HG02571 (cell line): ENCODE measurements around the gene ADGRG7.
"Not testable (repeated sequence)": the region's sequence is repeated elsewhere in the genome, so short reads cannot be mapped to it uniquely, and the experiment has no call there.

ENCODE experiments used
- ATAC-seq: cut with Tn5 transposase; IDR thresholded peaks from one replicate; pipeline ENCODE4 v1.9.1; 2021; ENCODE audit warnings: mild to moderate bottlenecking, moderate library complexity; ENCODE audit not compliant: unreplicated experiment

The ADGRG7 gene

DNA sequence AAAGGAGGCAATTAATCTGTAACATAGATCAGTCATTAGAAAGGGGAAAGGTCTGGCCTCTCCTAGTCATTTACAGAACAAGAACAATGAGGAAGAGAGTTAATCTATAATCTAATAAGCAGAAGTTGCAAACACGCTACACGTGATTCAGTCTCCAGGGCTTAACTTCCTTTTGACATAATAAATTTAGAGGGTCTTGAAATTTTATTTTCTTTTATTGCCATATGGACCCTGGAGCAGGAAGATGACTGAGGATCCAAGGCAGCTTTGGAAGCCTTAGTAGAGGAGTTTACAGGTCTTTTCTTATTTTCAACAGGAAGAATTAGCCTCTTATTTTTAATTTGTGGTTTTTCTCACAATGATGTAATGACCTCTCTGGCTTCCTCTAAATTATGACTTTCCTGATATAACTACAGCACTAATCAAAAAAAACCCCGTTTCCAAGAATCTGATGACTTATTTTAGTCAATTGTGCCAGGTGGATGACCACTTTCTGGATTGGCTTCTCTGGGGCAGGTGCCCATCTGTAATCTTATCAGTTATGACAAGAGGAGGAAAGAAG, 32.2 kb downstream of the ADGRG7 start:
- peak; percentile 65 for ATAC-seq

DNA sequence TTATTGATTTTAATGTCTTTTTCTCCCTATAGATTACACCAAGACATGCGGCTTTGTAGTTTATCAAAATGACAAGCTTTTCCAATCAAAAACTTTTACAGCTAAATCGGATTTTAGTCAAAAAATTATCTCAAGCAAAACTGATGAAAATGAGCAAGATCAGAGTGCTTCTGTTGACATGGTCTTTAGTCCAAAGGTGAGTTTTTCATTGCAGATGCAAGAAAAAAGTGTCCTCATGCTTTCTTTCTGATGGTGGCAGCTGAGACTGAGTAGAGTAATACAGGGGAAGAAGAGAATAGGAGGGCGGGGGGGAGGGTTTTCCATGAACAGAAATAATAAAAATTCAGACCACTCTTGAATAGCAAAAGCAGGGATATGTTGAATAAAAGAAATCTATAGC, 36.5 kb downstream of the ADGRG7 start:
- no peak for ATAC-seq

DNA sequence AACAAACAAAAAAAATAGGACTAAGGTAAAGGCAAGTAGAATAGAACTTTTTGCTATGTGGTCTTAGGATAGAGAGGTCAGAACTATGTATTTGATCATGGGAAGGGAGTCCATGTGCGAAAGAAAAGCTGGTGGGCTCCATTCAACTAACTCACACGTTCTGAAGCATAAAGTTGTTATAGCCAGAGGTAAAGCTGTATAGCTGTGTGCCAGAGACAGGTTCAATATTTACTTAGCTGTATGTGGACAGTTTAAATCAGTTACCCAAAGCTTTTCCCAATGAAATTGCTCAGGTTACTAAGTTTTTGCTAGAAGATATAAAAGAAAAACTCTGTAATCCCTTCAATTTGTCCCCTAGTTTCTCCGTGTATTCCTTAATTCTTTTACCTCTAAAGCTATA, 37.8 kb downstream of the ADGRG7 start:
- ATAC-seq, result no peak

DNA sequence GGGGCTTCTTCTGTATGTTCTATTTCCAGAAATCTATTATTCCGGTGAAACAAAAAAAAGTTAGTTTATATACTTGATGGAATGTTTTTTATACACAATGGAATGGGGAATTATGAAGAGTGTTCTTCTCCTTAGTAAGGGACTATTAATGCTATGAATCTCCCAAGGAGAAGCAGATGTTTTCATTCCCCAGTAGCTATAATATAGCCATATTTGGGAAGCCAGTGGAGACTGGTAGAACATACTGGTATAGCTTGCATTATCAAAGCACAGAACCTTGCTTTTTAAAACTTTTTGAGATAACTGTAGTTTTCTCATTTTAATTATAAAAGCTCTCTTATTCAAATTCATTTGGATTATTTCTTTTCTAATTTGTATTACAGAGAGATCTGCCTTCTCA, 38.3 kb downstream of the ADGRG7 start:
- no peak for ATAC-seq

DNA sequence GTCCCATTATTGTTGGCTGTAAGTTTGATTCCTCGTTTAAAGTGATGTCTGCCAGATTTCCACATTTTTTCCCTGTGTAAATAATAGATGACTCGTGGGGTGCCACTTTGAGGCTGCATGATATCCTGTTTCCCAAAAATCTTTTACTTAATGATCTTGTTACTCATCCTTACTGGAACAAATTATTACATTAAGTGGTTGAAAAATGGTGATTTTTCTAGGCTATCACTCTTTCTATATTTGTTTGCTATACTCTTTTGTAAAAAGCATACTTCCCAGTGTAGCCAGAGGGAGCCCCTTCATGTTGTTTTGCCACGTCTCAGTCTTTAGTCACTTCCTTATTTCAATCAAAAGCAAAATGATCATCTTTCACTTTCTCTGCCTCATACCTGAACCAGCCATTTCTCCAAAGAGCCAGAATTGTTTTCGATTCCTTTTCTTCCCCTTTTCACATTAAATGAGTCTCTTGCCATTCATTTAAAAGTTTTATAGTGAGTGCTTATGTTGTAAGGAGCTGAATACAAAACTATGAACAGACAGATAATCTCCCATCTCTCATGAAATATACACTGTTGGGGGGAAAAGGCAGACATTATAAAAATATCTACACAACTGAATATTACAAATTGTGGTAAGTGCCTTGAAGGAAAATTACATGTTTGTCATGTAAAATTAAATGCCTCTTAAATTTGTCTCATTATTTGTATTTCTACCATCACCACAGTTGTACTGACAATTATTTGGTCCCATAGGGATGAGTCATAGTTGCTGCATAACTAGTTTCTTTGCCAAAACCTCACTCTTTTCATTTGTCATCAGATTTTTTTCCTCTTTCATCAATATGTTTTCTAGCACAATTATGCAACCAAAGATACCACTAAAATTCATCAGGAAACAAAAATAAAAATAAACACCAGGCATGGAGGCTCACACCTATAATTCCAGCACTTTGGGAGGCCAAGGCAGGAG, 41.5 kb downstream of the ADGRG7 start:
- ATAC-seq, result peak; percentile 98

DNA sequence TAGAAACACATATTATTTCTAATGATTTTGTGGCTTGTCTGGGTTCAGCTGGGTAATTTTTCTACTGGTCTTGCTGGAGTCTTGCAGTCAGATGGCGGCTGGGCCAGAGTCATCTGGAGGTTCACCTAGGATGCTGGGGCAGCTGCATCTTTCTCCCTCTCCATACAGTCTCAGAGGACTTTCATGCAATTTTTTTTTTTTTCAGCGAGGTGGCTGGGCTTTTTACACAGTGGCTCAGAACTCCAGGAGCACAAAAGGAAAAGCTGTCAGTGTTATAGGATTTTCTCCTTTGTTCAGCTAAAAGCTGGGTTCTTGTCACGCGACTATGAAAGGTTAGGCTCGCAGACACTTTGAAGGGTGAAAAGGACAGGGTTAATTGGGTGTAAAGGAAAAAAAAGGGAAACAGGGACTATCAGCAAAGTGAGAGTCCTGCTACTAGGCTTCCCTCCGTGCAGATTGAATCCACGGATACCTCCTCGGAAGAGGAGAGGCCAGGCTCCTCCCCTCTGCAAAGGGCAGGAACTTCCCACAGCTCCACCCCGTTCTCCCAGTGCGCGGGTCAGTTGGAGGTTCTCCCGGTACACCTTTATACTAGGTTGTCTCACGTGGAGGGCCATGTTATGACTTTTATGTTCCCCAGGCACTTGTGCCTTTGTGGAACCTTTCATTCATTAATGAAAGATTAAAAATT, 44.3 kb downstream of the ADGRG7 start:
- ATAC-seq, result no peak

DNA sequence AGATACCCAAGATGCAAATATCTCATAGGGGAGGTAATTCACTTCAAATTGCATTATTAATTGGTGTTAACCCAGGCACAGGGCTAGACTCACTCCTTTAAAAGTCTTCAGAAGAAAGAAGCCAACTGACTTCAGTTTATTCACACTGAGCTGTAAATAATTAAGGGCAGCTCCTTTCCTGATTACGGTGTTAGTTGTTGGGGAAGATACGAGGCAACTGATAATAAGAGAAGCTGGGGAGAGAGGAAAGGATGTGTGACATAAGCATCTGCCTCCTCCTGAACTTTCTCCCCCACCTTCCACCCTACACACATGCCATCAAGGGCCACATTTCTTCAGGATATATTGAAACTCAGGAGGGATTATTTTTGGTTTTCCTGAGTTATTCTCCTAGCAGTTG, 47.5 kb downstream of the ADGRG7 start:
- ATAC-seq, result no peak

DNA sequence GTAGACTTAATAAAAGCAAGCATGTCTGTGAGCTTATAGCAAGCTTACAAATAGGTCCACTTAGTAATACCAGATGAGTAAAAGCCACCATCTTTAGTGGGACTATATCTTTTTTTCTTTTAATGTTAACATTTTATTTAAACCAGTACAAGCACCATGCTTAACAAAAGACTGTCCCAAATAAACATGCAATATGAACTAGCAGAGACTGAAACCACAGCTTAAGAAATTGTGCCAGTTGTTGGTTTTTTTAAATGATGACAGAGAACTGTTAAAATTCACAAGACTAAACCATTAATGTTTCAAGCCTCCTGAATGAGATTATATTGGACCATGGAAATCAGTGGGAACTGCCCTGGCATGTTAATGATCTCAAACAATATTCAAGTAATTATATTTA, 51.9 kb downstream of the ADGRG7 start:
- ATAC-seq, result not testable (repeated sequence)

DNA sequence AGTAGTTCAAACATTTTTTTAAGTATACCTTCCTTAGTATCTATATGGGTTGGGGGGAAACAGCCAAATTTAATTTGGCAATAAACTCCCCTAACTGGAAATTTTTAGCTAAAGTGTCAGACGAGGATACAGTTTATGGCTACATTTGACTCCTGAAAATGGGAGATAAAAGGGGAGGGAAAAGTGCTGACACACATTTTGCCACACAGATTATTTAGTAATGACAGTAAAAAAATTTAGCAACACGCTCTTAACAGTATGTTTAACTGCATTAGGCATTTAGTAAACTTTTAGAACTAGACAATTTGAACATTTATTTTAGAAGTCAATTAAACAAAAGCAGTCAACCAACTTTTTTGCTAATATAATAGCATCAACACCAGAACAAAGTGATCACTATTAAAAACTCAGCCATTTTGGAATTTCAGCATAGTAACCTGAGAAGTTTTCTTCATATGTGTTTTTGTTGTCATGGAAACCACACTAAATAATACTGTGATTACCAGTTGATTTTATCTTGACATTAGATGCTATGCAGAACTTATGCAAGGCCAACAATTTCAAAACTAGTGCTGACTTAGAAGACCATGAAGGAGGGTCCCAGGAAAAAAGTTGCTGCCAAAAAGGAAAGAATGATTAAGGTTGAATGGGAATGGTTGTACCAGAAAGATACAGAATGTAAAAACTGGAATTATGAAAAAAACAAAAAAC, 52.9 kb downstream of the ADGRG7 start:
- ATAC-seq, result no peak

DNA sequence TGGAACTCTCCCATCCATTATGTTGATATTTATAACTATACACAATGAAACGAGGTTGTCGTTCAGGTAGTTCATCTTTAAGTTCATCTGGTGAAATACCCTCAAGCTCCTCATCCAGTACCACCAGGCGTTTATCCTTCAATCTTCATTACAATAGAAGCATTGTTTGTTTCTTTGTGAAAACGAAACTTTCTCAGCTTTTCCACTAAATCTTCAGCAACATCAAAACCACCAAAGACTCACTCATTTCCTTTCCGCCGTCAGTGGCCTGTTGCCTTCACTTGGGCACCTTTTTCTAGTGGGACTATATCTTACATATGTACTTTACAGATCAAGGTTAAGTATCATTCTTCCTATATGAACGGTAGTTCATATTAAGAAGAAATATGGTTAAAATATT, 55.8 kb downstream of the ADGRG7 start:
- ATAC-seq, result no peak

DNA sequence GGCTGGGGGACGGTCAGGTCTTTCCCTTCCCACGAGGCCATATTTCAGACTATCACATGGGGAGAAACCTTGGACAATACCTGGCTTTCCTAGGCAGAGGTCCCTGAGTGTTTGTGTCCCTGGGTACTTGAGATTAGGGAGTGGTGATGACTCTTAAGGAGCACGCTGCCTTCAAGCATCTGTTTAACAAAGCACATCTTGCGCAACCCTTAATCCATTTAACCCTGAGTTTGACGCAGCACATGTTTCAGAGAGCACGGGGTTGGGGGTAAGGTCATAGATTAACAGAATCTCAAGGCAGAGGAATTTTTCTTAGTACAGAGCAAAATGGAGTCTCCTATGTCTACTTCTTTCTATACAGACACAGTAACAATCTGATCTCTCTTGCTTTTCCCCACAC, 57.3 kb downstream of the ADGRG7 start:
- not testable (repeated sequence) for ATAC-seq

DNA sequence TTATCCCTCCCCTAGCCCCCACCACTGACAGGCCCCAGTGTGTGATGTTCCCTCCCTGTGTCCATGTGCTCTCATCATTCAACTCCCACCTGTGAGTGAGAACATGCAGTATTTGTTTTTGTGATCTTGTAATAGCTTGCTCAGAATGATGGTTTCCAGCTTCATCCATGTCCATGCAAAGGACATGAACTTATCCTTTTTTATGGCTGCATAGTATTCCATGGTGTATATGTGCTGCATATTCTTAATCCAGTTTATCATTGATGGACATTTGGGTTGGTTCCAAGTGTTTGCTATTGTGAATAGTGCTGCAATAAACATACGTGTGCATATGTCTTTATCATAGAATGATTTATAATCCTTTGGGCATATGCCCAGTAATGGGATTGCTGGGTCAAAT, 57.9 kb downstream of the ADGRG7 start:
- not testable (repeated sequence) for ATAC-seq

DNA sequence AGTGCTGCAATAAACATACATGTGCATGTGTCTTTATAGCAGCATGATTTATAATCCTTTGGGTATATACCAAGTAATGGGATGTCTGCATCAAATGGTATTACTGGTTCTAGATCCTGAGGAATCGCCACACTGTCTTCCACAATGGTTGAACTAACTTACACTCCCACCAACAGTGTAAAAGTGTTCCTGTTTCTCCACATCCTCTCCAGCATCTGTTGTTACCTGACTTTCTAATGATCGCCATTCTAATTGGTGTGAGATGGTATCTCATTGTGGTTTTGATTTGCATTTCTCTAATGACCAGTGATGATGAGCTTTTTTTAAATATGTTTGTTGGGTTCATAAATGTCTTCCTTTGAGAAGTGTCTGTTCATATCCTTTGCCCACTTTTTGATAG, 61.6 kb downstream of the ADGRG7 start:
- ATAC-seq, result not testable (repeated sequence)

DNA sequence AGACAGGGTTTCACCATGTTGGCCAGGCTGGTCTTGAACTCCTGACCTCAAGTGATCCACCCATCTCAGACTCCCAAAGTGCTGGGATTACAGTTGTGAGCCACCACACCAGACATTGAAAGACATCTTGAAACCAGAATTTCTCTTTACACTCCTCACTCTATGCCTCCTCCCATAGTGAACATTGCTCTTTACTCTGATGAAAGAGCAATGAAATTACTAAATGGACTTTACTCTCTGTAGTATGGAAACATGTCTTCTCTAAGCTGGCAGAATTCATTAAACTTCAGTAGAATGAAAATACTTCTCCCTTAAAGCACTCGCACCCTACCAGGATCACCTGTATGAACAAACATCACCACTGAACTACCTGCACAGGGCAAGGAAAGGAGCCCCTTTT, 72.1 kb downstream of the ADGRG7 start:
- ATAC-seq, result no peak

DNA sequence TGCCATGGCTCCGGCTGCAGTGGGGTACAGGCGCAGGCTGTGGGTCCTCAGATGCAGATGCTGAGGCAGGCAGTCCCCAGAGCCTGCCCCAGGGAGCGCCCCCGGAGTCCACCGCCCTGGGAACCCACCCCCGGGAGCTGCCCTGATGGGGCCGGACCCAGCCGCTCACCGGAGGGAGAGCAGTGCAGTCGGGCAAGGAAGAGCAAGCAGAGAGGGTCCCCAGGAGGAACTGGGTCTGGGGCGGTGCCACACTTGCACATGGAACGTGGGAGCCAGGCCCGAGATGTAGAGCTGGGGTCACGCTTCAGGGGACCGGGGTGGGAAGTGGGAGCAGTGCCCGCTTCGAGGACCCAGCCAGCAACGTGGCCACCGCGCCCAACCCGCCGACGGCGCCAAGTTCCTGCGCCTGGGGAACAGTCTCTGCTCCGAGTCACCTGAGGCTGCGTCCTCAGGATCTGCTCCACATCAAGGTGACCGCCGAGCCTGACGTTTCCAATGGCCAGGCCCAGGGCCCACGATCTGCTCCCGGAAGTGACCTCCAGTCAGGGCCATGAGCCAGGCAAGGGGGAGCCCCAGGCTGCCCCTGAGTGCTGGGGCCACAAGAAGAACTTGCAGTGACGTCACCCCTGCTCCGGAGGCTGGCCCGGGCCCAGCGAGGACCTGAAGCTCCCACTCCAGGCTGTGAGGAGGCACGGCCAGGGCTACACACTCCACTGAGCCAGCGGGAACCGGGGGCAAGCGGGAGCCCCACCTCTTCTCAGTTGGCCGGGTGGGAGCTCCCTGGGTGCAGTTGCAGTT, 72.9 kb downstream of the ADGRG7 start:
- no peak for ATAC-seq

DNA sequence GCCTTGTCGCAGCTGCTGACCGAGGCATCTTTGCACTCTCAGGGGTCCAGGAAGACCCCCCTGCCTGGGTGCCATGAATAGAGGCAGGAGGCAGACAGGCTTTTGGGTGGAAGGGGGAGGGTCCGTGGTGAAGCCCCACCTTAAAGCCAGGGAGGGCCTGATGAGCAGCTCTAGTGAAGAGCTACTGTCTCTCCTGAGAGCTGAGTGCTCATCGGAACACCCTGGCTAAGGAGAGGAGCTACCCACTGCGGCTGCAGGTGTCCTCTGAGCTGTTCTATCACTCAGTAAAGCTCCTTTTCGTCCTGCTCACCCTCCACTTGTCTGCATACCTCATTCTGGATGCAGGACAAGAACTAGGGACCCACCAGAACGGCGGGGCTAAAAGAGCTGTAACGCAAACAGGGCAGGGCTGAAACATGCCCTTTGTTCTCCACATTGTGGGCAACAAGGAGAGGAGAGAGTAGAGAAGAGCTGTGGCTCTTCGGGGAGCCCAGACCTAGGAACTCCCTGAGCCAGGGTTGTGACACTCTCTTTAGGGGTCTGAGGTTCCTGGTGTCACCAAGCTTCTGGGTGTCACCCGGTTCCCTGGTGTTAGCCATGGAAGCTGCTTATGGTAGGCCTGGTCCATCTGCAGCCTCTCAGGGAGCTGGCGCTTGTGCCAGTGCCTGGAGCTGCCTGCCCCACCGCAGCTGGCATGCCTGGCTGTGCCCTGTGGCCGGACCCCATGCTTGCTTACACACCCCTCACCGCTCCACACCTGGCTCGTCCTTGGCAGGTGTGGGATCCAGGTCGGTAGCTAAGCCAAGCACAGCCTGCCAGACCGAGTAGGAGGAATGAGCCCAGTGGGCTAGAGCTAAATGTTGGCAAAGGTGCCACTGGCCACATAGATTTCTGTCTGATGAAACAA, 73.7 kb downstream of the ADGRG7 start:
- no peak for ATAC-seq

DNA sequence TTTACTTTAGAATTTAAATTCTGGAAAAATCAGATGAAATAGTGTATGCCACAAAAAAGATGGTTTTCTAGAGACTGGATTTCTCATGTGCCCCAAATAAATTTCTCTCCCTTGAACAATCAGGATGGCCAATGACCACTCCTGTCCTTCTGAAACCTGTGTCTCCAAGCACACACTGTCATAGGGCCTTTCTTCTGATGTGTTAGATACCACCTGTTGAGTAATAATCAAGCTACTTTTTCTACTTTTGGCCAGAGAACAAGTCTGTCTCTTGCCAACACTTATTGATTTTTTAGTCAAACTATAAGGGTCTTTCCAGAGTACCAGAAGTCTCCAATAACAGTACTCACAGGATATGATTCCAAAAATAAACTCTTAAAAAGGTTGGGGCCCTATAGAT, 83.8 kb downstream of the ADGRG7 start:
- no peak for ATAC-seq

DNA sequence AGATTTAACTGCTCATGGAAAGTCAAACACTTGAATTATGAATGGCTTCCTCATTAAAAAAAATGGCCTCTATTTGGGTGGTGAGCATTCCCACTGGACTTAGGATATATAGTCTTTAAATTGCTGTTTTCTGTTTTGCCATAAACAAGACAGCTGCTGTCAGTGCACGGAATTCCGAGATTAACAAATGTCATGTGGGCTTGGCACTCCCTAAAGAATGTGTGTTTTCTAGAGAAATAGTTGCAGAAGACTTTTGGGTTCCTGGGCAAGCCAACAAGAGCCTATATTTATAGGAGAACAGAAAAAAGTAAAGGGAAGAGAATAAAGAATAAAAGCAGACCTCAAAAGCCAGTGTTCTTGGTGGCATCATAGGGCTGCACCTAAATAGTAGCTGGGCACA, 86.3 kb downstream of the ADGRG7 start:
- ATAC-seq, result no peak

DNA sequence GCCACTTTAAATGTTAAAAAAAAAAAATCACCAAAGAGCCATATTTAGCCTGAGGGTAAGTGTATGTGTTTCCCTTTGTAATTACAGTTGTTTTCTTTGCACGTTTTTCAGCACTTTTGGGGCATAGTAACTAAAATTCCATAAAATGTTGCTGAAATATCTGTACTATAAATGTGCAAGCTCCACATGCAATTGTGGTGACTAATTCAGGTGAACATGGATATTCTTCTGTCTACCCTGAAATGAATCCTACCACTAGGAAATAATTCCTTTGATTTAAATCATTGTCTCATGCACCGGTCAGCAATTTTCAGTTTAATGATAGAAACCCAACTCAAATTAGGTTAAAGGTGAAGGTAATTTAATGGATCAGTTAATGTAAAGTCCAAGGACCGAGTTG, 86.8 kb downstream of the ADGRG7 start:
- ATAC-seq, result no peak
